Measurements from ENCODE around the gene NDUFB7.
A peak's percentile ranks its signal among the peaks of the same experiment; 100 is the strongest.

GRCh38 chr19:14536926-14537692, 34.8 kb downstream of the NDUFB7 start:
- no peak for TF ChIP-seq CTCF (IDR thresholded peaks at IDR 0.05)
- peak in 2 of 3 donors; percentile 58 to 59 for TF ChIP-seq POLR2A (IDR thresholded peaks at IDR 0.05)
